Mucosa of rectum (tissue), 2 donors: ENCODE measurements around the gene MRPL38.
A peak's percentile ranks its signal among the peaks of the same experiment; 100 is the strongest.
"Not testable (repeated sequence)": the region's sequence is repeated elsewhere in the genome, so short reads cannot be mapped to it uniquely, and the experiment has no call there.

Source experiments
- H3K27ac ChIP-seq, 2 donors: one replicate each; pipeline ENCODE4 v1.7.0; 2013; ENCODE audit warnings: inconsistent platforms in 2 of 2, low read depth in 2 of 2, low read length in 2 of 2
- H3K27me3 ChIP-seq, 2 donors: one replicate each; pipeline ENCODE4 v1.7.0; 2013; ENCODE audit warnings: low read length in 2 of 2; ENCODE audit not compliant: control insufficient read depth in 2 of 2, insufficient read depth in 2 of 2
- H3K36me3 ChIP-seq, 2 donors: one replicate each; pipeline ENCODE4 v1.7.0; 2013; ENCODE audit warnings: low read length in 2 of 2; ENCODE audit not compliant: control insufficient read depth in 2 of 2, insufficient read depth in 2 of 2
- H3K4me1 ChIP-seq, 2 donors: one replicate each; pipeline ENCODE4 v1.7.0; 2013; ENCODE audit warnings: low read length in 2 of 2, mild to moderate bottlenecking in 1 of 2; ENCODE audit not compliant: control insufficient read depth in 2 of 2, insufficient read depth in 2 of 2
- H3K4me3 ChIP-seq, 2 donors: one replicate each; pipeline ENCODE4 v1.7.0; 2013; ENCODE audit warnings: low read length in 2 of 2
- H3K9ac ChIP-seq, 2 donors: one replicate each; pipeline ENCODE4 v1.7.0; 2013; ENCODE audit warnings: low read length in 2 of 2, low read depth in 1 of 2, mild to moderate bottlenecking in 1 of 2
- H3K9me3 ChIP-seq, 2 donors: one replicate each; pipeline ENCODE4 v1.7.0; 2013; ENCODE audit warnings: low read length in 2 of 2; ENCODE audit not compliant: control insufficient read depth in 2 of 2
- donor health status: healthy.
- donor health status: Normal muscosa, but diverticular disease.

The MRPL38 gene

GRCh38 chr17:75854881-75855309 is 49.8 kb downstream of the MRPL38 start:
- H3K4me1 ChIP-seq: peaks cover 11 to 16% of the 10 kb centered on the region in 2 donors
- peaks cover 0 to 2% of the 10 kb centered on the region in 2 donors for H3K27me3 ChIP-seq
- H3K4me3 ChIP-seq: peak overlapping the region; percentile 80 to 85
- H3K9ac ChIP-seq: peak overlapping the region; percentile 84 to 87
- H3K36me3 ChIP-seq: peaks cover 12 to 15% of the 10 kb centered on the region in 2 donors
- H3K9me3 ChIP-seq: no peaks in the 10 kb centered on the region
- H3K27ac ChIP-seq: peak overlapping the region; percentile 86 to 88

- Histone ChIP-seq H3K9ac (peak overlapping the region; percentile 84 to 87), H3K27ac (peak overlapping the region; percentile 86 to 88), H3K9me3 (no peaks in the 10 kb centered on the region), H3K27me3 (peaks cover 0 to 2% of the 10 kb centered on the region in 2 donors), H3K4me3 (peak overlapping the region; percentile 80 to 85), H3K36me3 (peaks cover 19 to 21% of the 10 kb centered on the region in 2 donors), H3K4me1 (peaks cover 11 to 16% of the 10 kb centered on the region in 2 donors)
These were observed 50.5 kb downstream of the MRPL38 start for GRCh38 chr17:75854101-75854748.

GRCh38 chr17:75853433-75853832 is 51.3 kb downstream of the MRPL38 start:
- H3K27ac ChIP-seq: no peak overlapping the region
- no peak overlapping the region for H3K9ac ChIP-seq
- peaks cover 0 to 2% of the 10 kb centered on the region in 2 donors for H3K27me3 ChIP-seq
- no peaks in the 10 kb centered on the region for H3K9me3 ChIP-seq
- H3K36me3 ChIP-seq: peaks cover 24 to 27% of the 10 kb centered on the region in 2 donors
- peaks cover 11% of the 10 kb centered on the region in 2 donors for H3K4me1 ChIP-seq
- H3K4me3 ChIP-seq: no peak overlapping the region

GRCh38 chr17:75851693-75851991 is 53.0 kb downstream of the MRPL38 start:
- H3K9me3 ChIP-seq, H3K27ac ChIP-seq, H3K4me3 ChIP-seq, H3K9ac ChIP-seq, H3K27me3 ChIP-seq: not testable (repeated sequence)
- peaks cover 40 to 44% of the 10 kb centered on the region in 2 donors for H3K36me3 ChIP-seq
- peaks cover 11 to 19% of the 10 kb centered on the region in 2 donors for H3K4me1 ChIP-seq

GRCh38 chr17:75850928-75851692 is 53.6 kb downstream of the MRPL38 start:
- H3K27ac ChIP-seq: no peak overlapping the region
- no peak overlapping the region for H3K9ac ChIP-seq

GRCh38 chr17:75849724-75850123 is 55.0 kb downstream of the MRPL38 start:
- H3K4me3 ChIP-seq: no peak overlapping the region
- peaks cover 40 to 51% of the 10 kb centered on the region in 2 donors for H3K36me3 ChIP-seq
- H3K27me3 ChIP-seq: no peaks in the 10 kb centered on the region
- peaks cover 19 to 33% of the 10 kb centered on the region in 2 donors for H3K4me1 ChIP-seq
- H3K9me3 ChIP-seq: no peaks in the 10 kb centered on the region
- no peak overlapping the region for H3K9ac ChIP-seq
- no peak overlapping the region for H3K27ac ChIP-seq

More at GRCh38 chr17:75850928-75851692, 53.6 kb downstream of the MRPL38 start:
- peaks cover 8 to 20% of the 10 kb centered on the region in 2 donors for H3K4me1 ChIP-seq
- peaks cover 0 to 2% of the 10 kb centered on the region in 2 donors for H3K27me3 ChIP-seq
- H3K36me3 ChIP-seq: peaks cover 40 to 49% of the 10 kb centered on the region in 2 donors
- no peaks in the 10 kb centered on the region for H3K9me3 ChIP-seq
- H3K4me3 ChIP-seq: no peak overlapping the region

- Histone ChIP-seq H3K4me1 (peaks cover 21 to 34% of the 10 kb centered on the region in 2 donors), H3K4me3 (no peak overlapping the region)
These were observed 55.4 kb downstream of the MRPL38 start for GRCh38 chr17:75849279-75849646.

More at GRCh38 chr17:75849279-75849646, 55.4 kb downstream of the MRPL38 start:
- H3K27me3 ChIP-seq: no peaks in the 10 kb centered on the region
- H3K9me3 ChIP-seq: no peaks in the 10 kb centered on the region
- H3K36me3 ChIP-seq: peaks cover 40 to 51% of the 10 kb centered on the region in 2 donors
- H3K27ac ChIP-seq: no peak overlapping the region
- H3K9ac ChIP-seq: no peak overlapping the region
